C4-2B (cell line): ENCODE results near the gene TWF2.

Experiments used
- ZFX ChIP-seq: fragments of 450-650 bp; IDR thresholded peaks from 2 replicates; pipeline ENCODE4 v1.6.1; 2017
- TF ChIP-seq, protein P1 (sequence below): fragments of 450-650 bp; conservative IDR thresholded peaks from 2 replicates; pipeline ENCODE4 v1.5.1; 2017; ENCODE audit warnings: mild to moderate bottlenecking

DNA sequence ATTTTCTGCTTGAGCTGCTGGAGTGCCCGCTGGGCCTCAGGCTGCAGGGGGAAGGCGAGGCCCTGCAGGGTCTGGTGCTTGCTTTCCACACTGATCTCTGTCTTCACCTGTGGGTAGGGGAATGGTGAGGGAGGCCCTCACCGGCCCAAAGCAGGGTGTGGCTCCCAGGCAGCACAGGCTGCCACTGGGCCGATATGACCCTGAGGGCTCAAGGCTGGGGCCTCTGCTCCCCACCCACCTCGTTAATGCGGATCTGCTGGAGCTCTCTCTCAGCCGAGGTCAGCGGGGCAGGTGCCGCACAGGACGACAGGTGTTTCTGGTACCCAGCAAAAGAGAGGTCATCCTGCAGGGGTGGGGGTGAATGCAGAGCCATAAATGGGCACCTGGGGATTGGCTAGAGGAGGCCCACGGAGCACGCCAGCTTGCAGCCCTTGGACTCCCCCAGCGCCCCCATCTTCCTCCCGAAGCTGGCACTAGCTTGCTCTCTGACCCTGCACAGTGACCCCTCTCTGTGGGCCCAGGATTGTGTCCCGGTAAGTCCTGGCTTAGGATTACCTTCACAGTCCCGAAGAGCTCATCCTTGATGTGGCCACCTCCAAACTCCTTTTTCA is 8.0 kb downstream of the TWF2 start:
- TF ChIP-seq, protein P1, sequence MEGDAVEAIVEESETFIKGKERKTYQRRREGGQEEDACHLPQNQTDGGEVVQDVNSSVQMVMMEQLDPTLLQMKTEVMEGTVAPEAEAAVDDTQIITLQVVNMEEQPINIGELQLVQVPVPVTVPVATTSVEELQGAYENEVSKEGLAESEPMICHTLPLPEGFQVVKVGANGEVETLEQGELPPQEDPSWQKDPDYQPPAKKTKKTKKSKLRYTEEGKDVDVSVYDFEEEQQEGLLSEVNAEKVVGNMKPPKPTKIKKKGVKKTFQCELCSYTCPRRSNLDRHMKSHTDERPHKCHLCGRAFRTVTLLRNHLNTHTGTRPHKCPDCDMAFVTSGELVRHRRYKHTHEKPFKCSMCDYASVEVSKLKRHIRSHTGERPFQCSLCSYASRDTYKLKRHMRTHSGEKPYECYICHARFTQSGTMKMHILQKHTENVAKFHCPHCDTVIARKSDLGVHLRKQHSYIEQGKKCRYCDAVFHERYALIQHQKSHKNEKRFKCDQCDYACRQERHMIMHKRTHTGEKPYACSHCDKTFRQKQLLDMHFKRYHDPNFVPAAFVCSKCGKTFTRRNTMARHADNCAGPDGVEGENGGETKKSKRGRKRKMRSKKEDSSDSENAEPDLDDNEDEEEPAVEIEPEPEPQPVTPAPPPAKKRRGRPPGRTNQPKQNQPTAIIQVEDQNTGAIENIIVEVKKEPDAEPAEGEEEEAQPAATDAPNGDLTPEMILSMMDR, result no peak
- no peak for TF ChIP-seq ZFX
